ENCODE data around the gene PRKAA1. TPM values are rescaled to one million over a fixed set of nuclear protein-coding genes. Genes with fewer than 3 reads are reported as not detected.

PRKAA1 gene
- total RNA-seq (2021): 28.8 and 29.1 TPM in 2 replicates
- long read RNA-seq, full-length matches to known transcripts: 34 of 43 reads
- long read RNA-seq, partial matches to known transcripts: 2 of 43 reads
- long read RNA-seq, other reads (novel, unspliced or antisense): 7 of 43 reads

DNA sequence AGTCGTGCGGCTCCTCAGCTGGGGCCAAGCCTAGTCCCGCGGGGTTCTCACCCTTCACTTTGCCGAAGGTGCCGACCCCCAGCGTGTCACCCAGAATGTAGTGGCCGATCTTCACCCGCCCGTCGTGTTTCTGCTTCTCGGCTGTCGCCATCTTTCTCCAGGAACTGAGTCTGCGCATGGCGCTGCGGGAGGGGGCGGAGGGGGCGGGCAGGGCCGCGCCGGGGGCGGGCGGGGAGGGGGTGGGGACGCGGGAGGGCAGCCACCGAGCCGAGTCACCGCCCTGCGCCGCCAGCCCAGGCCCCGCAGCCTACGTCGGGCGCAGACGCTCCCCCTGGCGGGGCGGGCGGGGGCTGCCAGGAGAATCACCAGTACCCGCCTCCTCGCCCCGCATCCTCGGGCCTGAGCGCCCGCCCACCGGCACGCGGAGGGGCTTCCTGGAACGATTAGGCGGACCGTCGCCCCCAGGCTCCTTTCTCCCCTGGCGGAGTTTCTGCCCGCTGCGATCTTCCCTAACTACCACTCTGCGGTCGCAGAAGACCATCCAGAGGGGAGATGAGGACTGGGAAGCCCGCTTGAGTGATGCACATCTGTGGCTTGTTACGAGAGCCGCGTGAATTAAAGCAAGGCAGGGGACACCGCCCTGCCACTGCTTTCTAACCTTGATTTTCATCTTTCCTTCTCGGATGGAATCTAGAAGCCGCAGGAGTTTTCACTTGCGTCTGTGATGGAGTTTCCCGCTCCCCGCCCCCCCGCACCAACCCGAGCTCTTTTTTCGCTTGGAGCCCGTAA lies at the start of gene PRKAA1:
TSS of gene PRKAA1 (minus strand) at position 363 of the 789 bp plus-strand sequence. CDS start at position 178, 185 bp downstream.
- H3K4me3 Mint-ChIP-seq: peak within 1 kb of the TSS; percentile 90 to 93
- Histone ChIP-seq H2BK15ac (ENCODE audit: low read depth, low read length) (peak within 1 kb of the TSS; percentile 75), H2AFZ (ENCODE audit: low read length) (peak within 1 kb of the TSS; percentile 90), H3K56ac (ENCODE audit: insufficient read length, low read depth, low read length) (peak within 1 kb of the TSS; percentile 70), H3K27me3 (ENCODE audit: insufficient read depth, low read length) (no peaks in the 10 kb centered on the region), H3K23ac (ENCODE audit: insufficient read length, low read depth, low read length) (no peak within 1 kb of the TSS), H3K4me2 (ENCODE audit: insufficient read depth, insufficient read length, low read length) (peak within 1 kb of the TSS; percentile 83), H3K14ac (ENCODE audit: insufficient read depth, low read length) (peak within 1 kb of the TSS; percentile 100), H4K5ac (ENCODE audit: insufficient read length, low read depth, low read length) (peak within 1 kb of the TSS; percentile 75), H3K9ac (ENCODE audit: extremely low read depth, insufficient read length, low read length) (peak within 1 kb of the TSS; percentile 97), H3K9me3 (ENCODE audit: control insufficient read depth, low read depth, low read length) (no peaks in the 10 kb centered on the region), H3K4ac (ENCODE audit: low read depth, low read length) (no peak within 1 kb of the TSS; the same call in 1 of the 2 replicates), H2BK12ac (ENCODE audit: insufficient read length, low read depth, low read length) (no peak within 1 kb of the TSS), H3K27ac (ENCODE audit: insufficient read length, low read depth, low read length) (peak within 1 kb of the TSS; percentile 92), H4K8ac (replicated peaks; ENCODE audit: insufficient read length, low read depth, low read length) (no peak within 1 kb of the TSS), H3K18ac (ENCODE audit: insufficient read length, low read depth, low read length) (peak within 1 kb of the TSS; percentile 99), H3K4me1 (ENCODE audit: insufficient read depth, low read length) (no peaks in the 10 kb centered on the region; the same call in 1 of the 2 replicates), H2BK120ac (ENCODE audit: low read depth, low read length, poor library complexity, severe bottlenecking) (no peak within 1 kb of the TSS), H3K79me1 (ENCODE audit: insufficient read depth, low read depth, low read length, poor library complexity, severe bottlenecking) (no peaks in the 10 kb centered on the region), H3T11ph (ENCODE audit: low read length) (no peak within 1 kb of the TSS), H2BK20ac (ENCODE audit: low read depth, low read length, poor library complexity, severe bottlenecking) (no peak within 1 kb of the TSS), H2BK5ac (ENCODE audit: insufficient read length, low read length) (peak within 1 kb of the TSS; percentile 97), H2AK5ac (ENCODE audit: insufficient read length, low read length) (no peak within 1 kb of the TSS), H3K79me2 (ENCODE audit: insufficient read depth, low read length) (peaks cover 30% of the 10 kb centered on the region; the same call in 1 of the 2 replicates), H3K23me2 (ENCODE audit: insufficient read length, low read depth, low read length, poor library complexity, severe bottlenecking) (peaks cover 9% of the 10 kb centered on the region), H4K20me1 (ENCODE audit: control insufficient read depth, insufficient read depth, insufficient read length) (no peaks in the 10 kb centered on the region), H4K91ac (ENCODE audit: insufficient read length, low read depth, low read length) (no peak within 1 kb of the TSS)
- H3K27ac Mint-ChIP-seq: peak within 1 kb of the TSS; percentile 97 to 98 (median 97)
- DNase-seq: peak; percentile 93
- peaks cover 0 to 2% of the 10 kb centered on the region in 2 experiments; a peak in 1 of 5 replicates for H3K9me3 Mint-ChIP-seq
- peaks cover 6% of the 10 kb centered on the region; the same call in 1 of the 2 replicates for H3K27me3 Mint-ChIP-seq (ENCODE audit: low read depth)
- TF ChIP-seq, protein P1, sequence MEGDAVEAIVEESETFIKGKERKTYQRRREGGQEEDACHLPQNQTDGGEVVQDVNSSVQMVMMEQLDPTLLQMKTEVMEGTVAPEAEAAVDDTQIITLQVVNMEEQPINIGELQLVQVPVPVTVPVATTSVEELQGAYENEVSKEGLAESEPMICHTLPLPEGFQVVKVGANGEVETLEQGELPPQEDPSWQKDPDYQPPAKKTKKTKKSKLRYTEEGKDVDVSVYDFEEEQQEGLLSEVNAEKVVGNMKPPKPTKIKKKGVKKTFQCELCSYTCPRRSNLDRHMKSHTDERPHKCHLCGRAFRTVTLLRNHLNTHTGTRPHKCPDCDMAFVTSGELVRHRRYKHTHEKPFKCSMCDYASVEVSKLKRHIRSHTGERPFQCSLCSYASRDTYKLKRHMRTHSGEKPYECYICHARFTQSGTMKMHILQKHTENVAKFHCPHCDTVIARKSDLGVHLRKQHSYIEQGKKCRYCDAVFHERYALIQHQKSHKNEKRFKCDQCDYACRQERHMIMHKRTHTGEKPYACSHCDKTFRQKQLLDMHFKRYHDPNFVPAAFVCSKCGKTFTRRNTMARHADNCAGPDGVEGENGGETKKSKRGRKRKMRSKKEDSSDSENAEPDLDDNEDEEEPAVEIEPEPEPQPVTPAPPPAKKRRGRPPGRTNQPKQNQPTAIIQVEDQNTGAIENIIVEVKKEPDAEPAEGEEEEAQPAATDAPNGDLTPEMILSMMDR (conservative IDR thresholded peaks at IDR 0.05): peak; percentile 73
- peaks cover 16 to 32% of the 10 kb centered on the region in 2 experiments for H3K4me1 Mint-ChIP-seq
- WGBS (ENCODE audit: extremely low coverage, insufficient read length, low lambda C conversion rate): no CpG with 5 or more reads among the region's 70 CpGs
- peaks cover 9 to 17% (median 15%) of the 10 kb centered on the region in 3 experiments for H3K36me3 Mint-ChIP-seq (ENCODE audit: insufficient read depth in 1 of 3, low read depth in 3 of 3)
